Keratinocyte (primary cell): ENCODE measurements around the gene GOLGA6L2. TPM values are rescaled to one million over a fixed set of nuclear protein-coding genes. Genes with fewer than 3 reads are reported as not detected.

Experiments used
- DNase-seq: peaks from one replicate; pipeline ENCODE4 v3.0.0-alpha.2; 2011; ENCODE audit warnings: low read depth, missing footprints, low spot score
- FAIRE-seq: peaks from 2 replicates; lab custom pipeline; 2011; peaks lifted over from hg19 to GRCh38; lab: Jason Lieb, UNC
- H2AFZ ChIP-seq: 2 replicates; pipeline ENCODE4 v1.6.0; 2012; ENCODE audit warnings: low read length, control low read depth, inconsistent platforms; ENCODE audit not compliant: control insufficient read depth
- H3K27ac ChIP-seq: 2 replicates; pipeline ENCODE4 v1.5.1; 2011; ENCODE audit warnings: low read length; ENCODE audit not compliant: control insufficient read depth, insufficient read depth
- H3K27me3 ChIP-seq: 3 replicates; pipeline ENCODE4 v1.6.0; 2011; ENCODE audit warnings: low read length; ENCODE audit not compliant: control insufficient read depth, insufficient read depth; ENCODE audit errors: extremely low read depth
- H3K36me3 ChIP-seq, 2 experiments: 2 replicates in 1 of 2; 3 replicates in 1 of 2; pipeline ENCODE4 v1.5.1; 2011; ENCODE audit warnings: low read length in 2 of 2, mild to moderate bottlenecking in 1 of 2; ENCODE audit not compliant: control insufficient read depth in 2 of 2, insufficient read depth in 2 of 2; ENCODE audit errors: extremely low read depth in 1 of 2
- H3K4me1 ChIP-seq: 3 replicates; pipeline ENCODE4 v1.5.1; 2011; ENCODE audit warnings: low read length; ENCODE audit not compliant: control insufficient read depth, insufficient read depth; ENCODE audit errors: extremely low read depth
- H3K4me2 ChIP-seq: 3 replicates; pipeline ENCODE4 v1.6.0; 2011; ENCODE audit warnings: low read depth, low read length; ENCODE audit not compliant: control insufficient read depth, insufficient read depth; ENCODE audit errors: extremely low read depth
- H3K4me3 ChIP-seq, 3 experiments: fragments of 200-600 bp in 1 of 3; sonication (generic) in 1 of 3; 2 replicates in 2 of 3; 3 replicates in 1 of 3; pipeline ENCODE4 v1.5.1; 2011 to 2016; ENCODE audit warnings: low read length in 3 of 3, mild to moderate bottlenecking in 3 of 3, control low read depth in 2 of 3, inconsistent platforms in 1 of 3, low read depth in 1 of 3, mixed read lengths in 1 of 3, mixed run types in 1 of 3, moderate library complexity in 1 of 3; ENCODE audit not compliant: control insufficient read depth in 2 of 3, insufficient read depth in 2 of 3; ENCODE audit errors: extremely low read depth in 1 of 3
- H3K79me2 ChIP-seq: 2 replicates; pipeline ENCODE4 v1.6.0; 2012; ENCODE audit warnings: low read length; ENCODE audit not compliant: control insufficient read depth, insufficient read depth
- H3K9ac ChIP-seq: 3 replicates; pipeline ENCODE4 v1.6.0; 2011; ENCODE audit warnings: low read length; ENCODE audit not compliant: control insufficient read depth, insufficient read depth; ENCODE audit errors: extremely low read depth
- H3K9me1 ChIP-seq: 3 replicates; pipeline ENCODE4 v1.6.0; 2011; ENCODE audit warnings: low read length; ENCODE audit not compliant: control insufficient read depth, insufficient read depth; ENCODE audit errors: extremely low read depth
- H3K9me3 ChIP-seq: 2 replicates; pipeline ENCODE4 v1.5.1; 2012; ENCODE audit warnings: low read depth, low read length; ENCODE audit not compliant: control insufficient read depth
- H4K20me1 ChIP-seq: 3 replicates; pipeline ENCODE4 v1.6.0; 2011; ENCODE audit warnings: low read length; ENCODE audit not compliant: control insufficient read depth, insufficient read depth; ENCODE audit errors: extremely low read depth
- EZH2 ChIP-seq: IDR thresholded peaks from one replicate; pipeline ENCODE4 v1.6.1; 2012; ENCODE audit warnings: inconsistent platforms, mild to moderate bottlenecking, low read length, moderate library complexity
- dilution Hi-C: fragments of 300-500 bp; cut with MboI; formaldehyde crosslinking; loops from one replicate; pipeline ENCODE4 v1.7.0; 2020; ENCODE audit warnings: low sequenced_read_pairs; ENCODE audit not compliant: extremely low pct_ligation_motif_present
- polyA plus RNA-seq, 5 experiments: library from polyadenylated mRNA; depleted of rRNA in 3 of 5; stranded (reverse) in 3 of 5; stranded (forward) in 1 of 5; unstranded in 1 of 5; fragments of >200 nt; gene quantifications; 1 replicate in 1 of 5; 2 replicates in 3 of 5; 3 replicates in 1 of 5; pipeline versions ENCODE4 v1.2.1 to v1.2.3, GENCODE V29; 2011 to 2012; ENCODE audit warnings: missing spikeins in 2 of 5, low read depth in 1 of 5, low replicate concordance in 1 of 5
- TF ChIP-seq, protein P1 (sequence below), 3 experiments: IDR thresholded peaks in 1 of 3; conservative IDR thresholded peaks in 1 of 3; optimal IDR thresholded peaks in 1 of 3; 2 replicates in 2 of 3; 3 replicates in 1 of 3; pipeline versions ENCODE3 to v1.5.1; 2011; ENCODE audit warnings: low read length in 3 of 3, mild to moderate bottlenecking in 3 of 3, moderate library complexity in 2 of 3, control low read depth in 1 of 3, inconsistent platforms in 1 of 3; ENCODE audit not compliant: insufficient read depth in 2 of 3; ENCODE audit errors: extremely low read depth in 1 of 3

Gene GOLGA6L2
- polyA plus RNA-seq, 1 donor (not counting 4 experiments of a cell fraction or from before 2014, with no cell fraction given): not detected

DNA sequence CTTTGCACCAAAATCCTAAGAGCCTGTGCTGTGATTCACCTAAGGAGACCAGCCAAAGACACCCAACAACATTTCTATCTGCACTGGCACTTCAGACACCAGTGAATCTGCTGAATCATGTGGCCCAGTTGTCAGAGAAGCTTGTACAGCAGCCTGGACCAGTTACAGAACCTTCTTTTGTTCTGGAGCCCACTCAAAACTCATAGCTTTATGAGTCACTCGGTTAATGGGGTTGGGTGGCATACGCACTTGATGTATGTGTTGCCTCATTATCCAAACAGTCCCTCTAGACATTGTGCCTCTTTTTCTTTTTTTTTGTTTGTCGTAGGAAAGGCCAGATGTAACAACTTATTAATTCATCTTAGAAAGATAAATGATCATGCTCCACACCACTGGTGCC lies 25.6 kb upstream of the GOLGA6L2 start:
- DNase-seq (no peak), FAIRE-seq (no peak)
- Histone ChIP-seq H3K4me2 (no peak overlapping the region), H3K9me1 (no peaks in the 10 kb centered on the region), H3K9ac (no peak overlapping the region), H3K79me2 (no peaks in the 10 kb centered on the region), H3K9me3 (no peaks in the 10 kb centered on the region), H2AFZ (no peak overlapping the region), H3K36me3 (no peaks in the 10 kb centered on the region), H3K27me3 (no peaks in the 10 kb centered on the region), H3K4me3 (no peak overlapping the region), H3K4me1 (no peaks in the 10 kb centered on the region), H3K27ac (no peak overlapping the region), H4K20me1 (no peaks in the 10 kb centered on the region)
- TF ChIP-seq, protein P1, sequence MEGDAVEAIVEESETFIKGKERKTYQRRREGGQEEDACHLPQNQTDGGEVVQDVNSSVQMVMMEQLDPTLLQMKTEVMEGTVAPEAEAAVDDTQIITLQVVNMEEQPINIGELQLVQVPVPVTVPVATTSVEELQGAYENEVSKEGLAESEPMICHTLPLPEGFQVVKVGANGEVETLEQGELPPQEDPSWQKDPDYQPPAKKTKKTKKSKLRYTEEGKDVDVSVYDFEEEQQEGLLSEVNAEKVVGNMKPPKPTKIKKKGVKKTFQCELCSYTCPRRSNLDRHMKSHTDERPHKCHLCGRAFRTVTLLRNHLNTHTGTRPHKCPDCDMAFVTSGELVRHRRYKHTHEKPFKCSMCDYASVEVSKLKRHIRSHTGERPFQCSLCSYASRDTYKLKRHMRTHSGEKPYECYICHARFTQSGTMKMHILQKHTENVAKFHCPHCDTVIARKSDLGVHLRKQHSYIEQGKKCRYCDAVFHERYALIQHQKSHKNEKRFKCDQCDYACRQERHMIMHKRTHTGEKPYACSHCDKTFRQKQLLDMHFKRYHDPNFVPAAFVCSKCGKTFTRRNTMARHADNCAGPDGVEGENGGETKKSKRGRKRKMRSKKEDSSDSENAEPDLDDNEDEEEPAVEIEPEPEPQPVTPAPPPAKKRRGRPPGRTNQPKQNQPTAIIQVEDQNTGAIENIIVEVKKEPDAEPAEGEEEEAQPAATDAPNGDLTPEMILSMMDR (optimal IDR thresholded peaks at IDR 0.05 in 1 of 3, IDR thresholded peaks at IDR 0.05 in 1 of 3, conservative IDR thresholded peaks at IDR 0.05 in 1 of 3; ENCODE audit: extremely low read depth in 1 of 3, insufficient read depth in 2 of 3, low read length in 3 of 3): no peak
- TF ChIP-seq EZH2: no peak
- dilution Hi-C loops: no loop called here

- dilution Hi-C loops: no loop called here
- Histone ChIP-seq H3K79me2 (no peaks in the 10 kb centered on the region), H3K27ac (no peak overlapping the region), H2AFZ (no peak overlapping the region), H3K4me1 (no peaks in the 10 kb centered on the region), H3K9me3 (no peaks in the 10 kb centered on the region), H3K36me3 (no peaks in the 10 kb centered on the region), H3K4me2 (no peak overlapping the region), H3K9ac (no peak overlapping the region), H4K20me1 (no peaks in the 10 kb centered on the region), H3K9me1 (no peaks in the 10 kb centered on the region), H3K4me3 (no peak overlapping the region), H3K27me3 (no peaks in the 10 kb centered on the region)
- no peak for FAIRE-seq
- DNase-seq: no peak
- TF ChIP-seq, protein P1 (optimal IDR thresholded peaks at IDR 0.05 in 1 of 3, IDR thresholded peaks at IDR 0.05 in 1 of 3, conservative IDR thresholded peaks at IDR 0.05 in 1 of 3; ENCODE audit: extremely low read depth in 1 of 3, insufficient read depth in 2 of 3, low read length in 3 of 3): no peak
- TF ChIP-seq EZH2: no peak
Observed at GRCh38 chr15:23472033-23472432, 25.0 kb upstream of the GOLGA6L2 start.
